ENCODE measurements around the gene NIPAL1.

Gene NIPAL1

GRCh38 chr4:48027653-48028052 is 11.1 kb downstream of the NIPAL1 start:
- no peak for DNase-seq (ENCODE audit: low spot score)

- DNase-seq (ENCODE audit: low spot score): no peak
These were observed 12.1 kb downstream of the NIPAL1 start for GRCh38 chr4:48028696-48029095.

GRCh38 chr4:48030470-48030869 is 13.9 kb downstream of the NIPAL1 start:
- DNase-seq (ENCODE audit: low spot score): no peak

GRCh38 chr4:48031802-48032525 is 15.4 kb downstream of the NIPAL1 start:
- no peak for DNase-seq (ENCODE audit: low spot score)

GRCh38 chr4:48032721-48033120 is 16.1 kb downstream of the NIPAL1 start:
- DNase-seq (ENCODE audit: low spot score): no peak

- DNase-seq (ENCODE audit: low spot score): no peak
These were observed 16.8 kb downstream of the NIPAL1 start for GRCh38 chr4:48033412-48033811.

GRCh38 chr4:48033825-48034413 is 17.3 kb downstream of the NIPAL1 start:
- no peak for DNase-seq (ENCODE audit: low spot score)

- DNase-seq (ENCODE audit: low spot score): no peak
These were observed 19.4 kb downstream of the NIPAL1 start for GRCh38 chr4:48035952-48036351.

GRCh38 chr4:48037117-48037462 is 20.5 kb downstream of the NIPAL1 start:
- DNase-seq (ENCODE audit: low spot score): no peak

- no peak for DNase-seq (ENCODE audit: low spot score)
These were observed 22.1 kb downstream of the NIPAL1 start for GRCh38 chr4:48038666-48039065.

- DNase-seq (ENCODE audit: low spot score): no peak
These were observed 23.0 kb downstream of the NIPAL1 start for GRCh38 chr4:48039561-48039960.

- DNase-seq (ENCODE audit: low spot score): no peak
These were observed 25.1 kb downstream of the NIPAL1 start for GRCh38 chr4:48041535-48042137.

GRCh38 chr4:48042979-48043461 is 26.4 kb downstream of the NIPAL1 start:
- no peak for DNase-seq (ENCODE audit: low spot score)

- DNase-seq (ENCODE audit: low spot score): no peak
These were observed 26.9 kb downstream of the NIPAL1 start for GRCh38 chr4:48043504-48043903.

GRCh38 chr4:48044298-48044697 is 27.7 kb downstream of the NIPAL1 start:
- no peak for DNase-seq (ENCODE audit: low spot score)

- no peak for DNase-seq (ENCODE audit: low spot score)
These were observed 29.5 kb downstream of the NIPAL1 start for GRCh38 chr4:48046059-48046458.

GRCh38 chr4:48047421-48047844 is 30.9 kb downstream of the NIPAL1 start:
- DNase-seq (ENCODE audit: low spot score): no peak

GRCh38 chr4:48047896-48048295 is 31.3 kb downstream of the NIPAL1 start:
- no peak for DNase-seq (ENCODE audit: low spot score)

- DNase-seq (ENCODE audit: low spot score): no peak
These were observed 32.9 kb downstream of the NIPAL1 start for GRCh38 chr4:48049483-48049882.

GRCh38 chr4:48051078-48051477 is 34.5 kb downstream of the NIPAL1 start:
- DNase-seq (ENCODE audit: low spot score): no peak

- no peak for DNase-seq (ENCODE audit: low spot score)
These were observed 42.3 kb downstream of the NIPAL1 start for GRCh38 chr4:48058617-48059530.

- no peak for DNase-seq (ENCODE audit: low spot score)
These were observed 47.8 kb downstream of the NIPAL1 start for GRCh38 chr4:48064349-48064748.
